Measurements from ENCODE around the gene CYP27B1. TPM values are rescaled to one million over a fixed set of nuclear protein-coding genes. Genes with fewer than 3 reads are reported as not detected.
A peak's percentile ranks its signal among the peaks of the same experiment; 100 is the strongest.

CYP27B1 gene
- total and polyA plus RNA-seq, 2 experiments from 2014 or later: 1.1 to 2.7 TPM

DNA sequence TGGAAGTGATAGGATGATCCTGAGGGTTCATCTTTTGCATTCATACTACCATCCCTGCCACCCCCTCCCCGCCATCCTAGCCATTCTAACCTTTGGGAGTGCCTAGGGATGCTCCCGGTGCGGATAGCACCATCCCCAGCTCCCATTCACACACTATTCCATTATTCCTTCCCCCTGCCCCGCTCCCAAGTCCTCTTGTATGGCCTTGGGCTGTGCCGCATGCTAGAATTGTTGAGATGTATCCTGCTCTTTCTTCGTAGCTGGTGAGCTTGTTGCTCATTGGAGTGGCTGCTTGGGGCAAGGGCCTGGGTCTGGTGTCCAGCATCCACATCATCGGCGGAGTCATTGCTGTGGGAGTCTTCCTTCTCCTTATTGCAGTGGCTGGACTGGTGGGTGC, 21.4 kb downstream of the CYP27B1 start:
- Histone ChIP-seq H3K9me2 (ENCODE audit: insufficient read depth) (no peaks in the 10 kb centered on the region), H3K27ac (ENCODE audit: low read depth) (peak overlapping the region; percentile 68; the same call in 1 of the 2 replicates), H3K4me3 (peak overlapping the region; percentile 67), H3K79me2 (replicated peaks; ENCODE audit: insufficient read depth) (peaks cover 11% of the 10 kb centered on the region), H2AFZ (no peak overlapping the region), H3F3A (replicated peaks; ENCODE audit: low read depth) (peaks cover 35% of the 10 kb centered on the region), H3K27me3 (ENCODE audit: insufficient read depth) (peaks cover 35% of the 10 kb centered on the region), H3K4me2 (peak overlapping the region; percentile 80), H3K4me1 (ENCODE audit: insufficient read depth) (peaks cover 3% of the 10 kb centered on the region; the same call in 1 of the 2 replicates), H3K36me3 (ENCODE audit: insufficient read depth) (peaks cover 19% of the 10 kb centered on the region), H4K20me1 (replicated peaks; ENCODE audit: insufficient read depth) (no peaks in the 10 kb centered on the region; the same call in 1 of the 2 replicates)
- Mint-ChIP-seq H3K4me3 (peak overlapping the region; percentile 93), H3K27me3 (ENCODE audit: insufficient read depth, low read depth, poor library complexity) (peaks cover 33% of the 10 kb centered on the region), H3K27ac (peak overlapping the region; percentile 99), H3K9me3 (no peaks in the 10 kb centered on the region; the same call in 2 of the 3 replicates), H3K36me3 (ENCODE audit: low read depth) (peaks cover 48% of the 10 kb centered on the region), H3K4me1 (peaks cover 14% of the 10 kb centered on the region)
- peak; percentile 22 for ATAC-seq
- no peak for DNase-seq (ENCODE audit: low spot score)
- TF ChIP-seq, protein P1, sequence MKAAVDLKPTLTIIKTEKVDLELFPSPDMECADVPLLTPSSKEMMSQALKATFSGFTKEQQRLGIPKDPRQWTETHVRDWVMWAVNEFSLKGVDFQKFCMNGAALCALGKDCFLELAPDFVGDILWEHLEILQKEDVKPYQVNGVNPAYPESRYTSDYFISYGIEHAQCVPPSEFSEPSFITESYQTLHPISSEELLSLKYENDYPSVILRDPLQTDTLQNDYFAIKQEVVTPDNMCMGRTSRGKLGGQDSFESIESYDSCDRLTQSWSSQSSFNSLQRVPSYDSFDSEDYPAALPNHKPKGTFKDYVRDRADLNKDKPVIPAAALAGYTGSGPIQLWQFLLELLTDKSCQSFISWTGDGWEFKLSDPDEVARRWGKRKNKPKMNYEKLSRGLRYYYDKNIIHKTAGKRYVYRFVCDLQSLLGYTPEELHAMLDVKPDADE (IDR thresholded peaks at IDR 0.05): no peak
- peak; percentile 21; the same call in 1 of the 2 replicates for TF ChIP-seq POLR2AphosphoS5 (IDR thresholded peaks at IDR 0.05; ENCODE audit: low read depth)

DNA sequence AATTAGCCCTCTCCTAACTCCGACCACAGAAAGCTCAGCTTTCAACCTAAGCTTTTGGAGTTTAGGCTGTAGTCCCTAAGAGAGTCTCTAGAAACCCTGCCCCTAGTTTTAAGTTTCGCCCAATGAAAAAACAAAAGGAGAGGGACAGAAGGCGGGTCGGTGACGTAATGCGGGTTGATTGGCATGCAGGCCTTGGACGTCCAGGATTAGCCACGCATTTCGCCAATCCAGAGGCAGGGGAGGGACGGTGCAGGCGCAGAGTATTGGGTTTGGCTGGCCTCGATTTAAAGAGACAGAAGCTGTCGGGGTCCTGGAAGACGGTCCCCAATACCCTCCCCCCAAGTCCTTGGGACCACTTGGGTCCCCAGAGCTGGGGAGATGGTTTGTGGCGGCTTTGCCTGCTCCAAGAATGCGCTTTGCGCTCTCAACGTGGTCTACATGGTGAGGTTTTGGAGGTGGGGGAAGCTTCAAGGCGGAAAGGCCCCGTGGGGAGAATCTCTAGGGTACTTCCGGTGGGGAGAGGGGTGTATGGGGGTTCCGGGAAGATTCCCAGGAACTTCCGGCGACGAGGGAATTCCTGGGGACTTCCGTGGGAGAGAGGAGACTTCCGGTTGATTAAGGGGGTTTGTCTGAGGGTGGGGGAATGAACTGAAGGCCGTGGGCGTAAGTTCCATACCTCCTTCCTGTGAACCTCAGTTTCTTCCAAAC, 21.9 kb downstream of the CYP27B1 start, which contains the start of gene TSPAN31:
TSS of gene TSPAN31 (plus strand) at position 263 of the 708 bp plus-strand sequence. CDS start at position 379, 116 bp downstream.
- H3K9me2 ChIP-seq (ENCODE audit: insufficient read depth): no peaks in the 10 kb centered on the region
- peaks cover 6% of the 10 kb centered on the region; the same call in 1 of the 2 replicates for H3K79me2 ChIP-seq (replicated peaks; ENCODE audit: insufficient read depth)
- peaks cover 42% of the 10 kb centered on the region for H3K36me3 Mint-ChIP-seq (ENCODE audit: low read depth)
- H3K27me3 ChIP-seq (ENCODE audit: insufficient read depth): peaks cover 40% of the 10 kb centered on the region
- H3K9me3 Mint-ChIP-seq: no peaks in the 10 kb centered on the region; the same call in 2 of the 3 replicates
- peaks cover 3% of the 10 kb centered on the region; the same call in 1 of the 2 replicates for H3K4me1 ChIP-seq (ENCODE audit: insufficient read depth)
- peaks cover 39% of the 10 kb centered on the region for H3K27me3 Mint-ChIP-seq (ENCODE audit: insufficient read depth, low read depth, poor library complexity)
- peaks cover 19% of the 10 kb centered on the region for H3K36me3 ChIP-seq (ENCODE audit: insufficient read depth)
- H3K27ac ChIP-seq (ENCODE audit: low read depth): peak within 1 kb of the TSS; percentile 91
- peak within 1 kb of the TSS; percentile 67 for H3K4me3 ChIP-seq
- peak within 1 kb of the TSS; percentile 99 for H3K27ac Mint-ChIP-seq
- H3F3A ChIP-seq (replicated peaks; ENCODE audit: low read depth): peaks cover 35% of the 10 kb centered on the region
- H4K20me1 ChIP-seq (replicated peaks; ENCODE audit: insufficient read depth): no peaks in the 10 kb centered on the region; the same call in 1 of the 2 replicates
- H3K4me2 ChIP-seq: peak within 1 kb of the TSS; percentile 80
- peaks cover 13% of the 10 kb centered on the region for H3K4me1 Mint-ChIP-seq
- H3K4me3 Mint-ChIP-seq: peak within 1 kb of the TSS; percentile 93
- ATAC-seq (peak; percentile 89), DNase-seq (ENCODE audit: low spot score) (peak; percentile 99)
- TF ChIP-seq STAT1 (IDR thresholded peaks at IDR 0.05; ENCODE audit: unreplicated experiment) (no peak), POLR2AphosphoS5 (IDR thresholded peaks at IDR 0.05; ENCODE audit: low read depth) (peak; percentile 67), CREB1 (CRISPR knock-in tag; IDR thresholded peaks at IDR 0.05; ENCODE audit: low read depth) (peak; percentile 55)
- TF ChIP-seq, protein P1 (IDR thresholded peaks at IDR 0.05): peak; percentile 62; the same call in 1 of the 2 replicates
- H2AFZ ChIP-seq: no peak within 1 kb of the TSS
